ENCODE data around the gene ZNF23. TPM values are rescaled to one million over a fixed set of nuclear protein-coding genes. Genes with fewer than 3 reads are reported as not detected.
A peak's percentile ranks its signal among the peaks of the same experiment; 100 is the strongest.

ZNF23 gene
- total RNA-seq, 1 experiment from 2014 or later, result 11.1 TPM

- RAD21 ChIA-PET (ENCODE audit: low non-redundant PET in 1 of 2, low total read pairs in 2 of 2, uncharacterized antibody in 2 of 2, unreplicated experiment in 2 of 2), result no interaction called here
- H3K79me2 ChIP-seq (ENCODE audit: insufficient read depth, low read length), result no peaks in the 10 kb centered on the region
- H3K36me3 ChIP-seq (ENCODE audit: control insufficient read depth in 1 of 2, insufficient read depth in 2 of 2, low read length in 2 of 2), result no peaks in the 10 kb centered on the region
- TF ChIP-seq SRF (IDR thresholded peaks at IDR 0.05; ENCODE audit: low read depth), result no peak
- no peak for TF ChIP-seq CEBPB (IDR thresholded peaks at IDR 0.05; ENCODE audit: low read depth)
- no TSS peak for BruUV-seq (replicated peaks)
- H3K9ac ChIP-seq (ENCODE audit: low read length), result no peak overlapping the region
- no peak overlapping the region for H3K27ac ChIP-seq (ENCODE audit: low read depth, low read length)
- no peak overlapping the region for H3K4me2 ChIP-seq (ENCODE audit: low read length)
- POLR2A ChIA-PET, result no interaction called here
- intact Hi-C loops (cut with micrococcal nuclease), result no loop called here
- no peaks in the 10 kb centered on the region for H3K27me3 ChIP-seq (ENCODE audit: insufficient read depth, low read length)
- peaks cover 4 to 14% of the 10 kb centered on the region in 2 experiments; a peak in 3 of 4 replicates for H3K4me1 ChIP-seq (ENCODE audit: control insufficient read depth in 1 of 2, insufficient read depth in 2 of 2, low read length in 2 of 2)
- DNase-seq (ENCODE audit: low read depth, low spot score), result no peak
- CTCF ChIA-PET, result no interaction called here
- no peaks in the 10 kb centered on the region for H3K9me2 ChIP-seq (ENCODE audit: insufficient read depth)
- H4K20me1 ChIP-seq (ENCODE audit: insufficient read depth), result no peaks in the 10 kb centered on the region
- no peak overlapping the region for H2AFZ ChIP-seq (ENCODE audit: low read depth, low read length, poor library complexity, severe bottlenecking)
- no peak for ATAC-seq
- H3K4me3 ChIP-seq (replicated peaks in 1 of 2; ENCODE audit: low read depth in 1 of 2, low read length in 2 of 2), result no peak overlapping the region
- peaks cover 0 to 7% of the 10 kb centered on the region in 2 experiments; a peak in 1 of 4 replicates for H3K9me3 ChIP-seq (ENCODE audit: control insufficient read depth in 1 of 2, insufficient read depth in 1 of 2, low read depth in 1 of 2, low read length in 2 of 2)
Measured at GRCh38 chr16:71428385-71428784, 33.7 kb downstream of the ZNF23 start.

- Histone ChIP-seq H3K36me3 (ENCODE audit: control insufficient read depth in 1 of 2, insufficient read depth in 2 of 2, low read length in 2 of 2) (no peaks in the 10 kb centered on the region), H3K4me3 (replicated peaks in 1 of 2; ENCODE audit: low read depth in 1 of 2, low read length in 2 of 2) (peak overlapping the region; percentile 3 to 38; a peak in 2 of 4 replicates), H3K27ac (ENCODE audit: low read depth, low read length) (peak overlapping the region; percentile 46), H3K27me3 (ENCODE audit: insufficient read depth, low read length) (no peaks in the 10 kb centered on the region), H4K20me1 (ENCODE audit: insufficient read depth) (no peaks in the 10 kb centered on the region), H3K79me2 (ENCODE audit: insufficient read depth, low read length) (no peaks in the 10 kb centered on the region), H3K4me1 (ENCODE audit: control insufficient read depth in 1 of 2, insufficient read depth in 2 of 2, low read length in 2 of 2) (peaks cover 4 to 14% of the 10 kb centered on the region in 2 experiments; a peak in 3 of 4 replicates), H3K9ac (ENCODE audit: low read length) (peak overlapping the region; percentile 13; the same call in 1 of the 2 replicates), H3K4me2 (ENCODE audit: low read length) (peak overlapping the region; percentile 67), H3K9me3 (ENCODE audit: control insufficient read depth in 1 of 2, insufficient read depth in 1 of 2, low read depth in 1 of 2, low read length in 2 of 2) (peaks cover 0 to 7% of the 10 kb centered on the region in 2 experiments; a peak in 1 of 4 replicates), H2AFZ (ENCODE audit: low read depth, low read length, poor library complexity, severe bottlenecking) (peak overlapping the region; percentile 88), H3K9me2 (ENCODE audit: insufficient read depth) (no peaks in the 10 kb centered on the region)
- DNase-seq (ENCODE audit: low read depth, low spot score), result no peak
- TF ChIP-seq RAD21 (IDR thresholded peaks at IDR 0.05; ENCODE audit: low read depth) (no peak), CEBPB (IDR thresholded peaks at IDR 0.05; ENCODE audit: low read depth) (0 out of 2 replicates have a peak, but pooled peaks have one; percentile 18)
- ChIA-PET CTCF (interaction anchor here (1.1 to 2.4 kb wide), 3 partner anchors 14 to 184 kb away, joined by 4 to 8 read pairs (median 7); no protein-coding TSS in a partner anchor), RAD21 (ENCODE audit: low non-redundant PET in 1 of 2, low total read pairs in 2 of 2, uncharacterized antibody in 2 of 2, unreplicated experiment in 2 of 2) (interaction anchor here (0.6 to 1.7 kb wide), 3 partner anchors 10 to 14 kb away, joined by 3 to 6 read pairs (median 5); no protein-coding TSS in a partner anchor), POLR2A (interaction anchor here (1.0 to 1.8 kb wide), 2 partner anchors 35 to 184 kb away, joined by 3 read pairs; partner anchors contain the start of gene ZNF23)
- intact Hi-C loops (cut with micrococcal nuclease), result no loop called here
- ATAC-seq, result no peak
- TSS peak; percentile 100 for BruUV-seq (replicated peaks)
Measured at GRCh38 chr16:71426880-71427615, 35.0 kb downstream of the ZNF23 start.

All from HCT116 (cell line).